GM12873 (cell line): ENCODE data around the gene DPF3.

Experiments used
- TF ChIP-seq, protein P1 (sequence below): IDR thresholded peaks from 2 replicates; pipeline ENCODE4 v1.5.1; 2012; ENCODE audit warnings: low read depth, mild to moderate bottlenecking, moderate library complexity, low read length, control low read depth; ENCODE audit not compliant: insufficient read depth; ENCODE audit errors: missing control alignments

Gene DPF3

DNA sequence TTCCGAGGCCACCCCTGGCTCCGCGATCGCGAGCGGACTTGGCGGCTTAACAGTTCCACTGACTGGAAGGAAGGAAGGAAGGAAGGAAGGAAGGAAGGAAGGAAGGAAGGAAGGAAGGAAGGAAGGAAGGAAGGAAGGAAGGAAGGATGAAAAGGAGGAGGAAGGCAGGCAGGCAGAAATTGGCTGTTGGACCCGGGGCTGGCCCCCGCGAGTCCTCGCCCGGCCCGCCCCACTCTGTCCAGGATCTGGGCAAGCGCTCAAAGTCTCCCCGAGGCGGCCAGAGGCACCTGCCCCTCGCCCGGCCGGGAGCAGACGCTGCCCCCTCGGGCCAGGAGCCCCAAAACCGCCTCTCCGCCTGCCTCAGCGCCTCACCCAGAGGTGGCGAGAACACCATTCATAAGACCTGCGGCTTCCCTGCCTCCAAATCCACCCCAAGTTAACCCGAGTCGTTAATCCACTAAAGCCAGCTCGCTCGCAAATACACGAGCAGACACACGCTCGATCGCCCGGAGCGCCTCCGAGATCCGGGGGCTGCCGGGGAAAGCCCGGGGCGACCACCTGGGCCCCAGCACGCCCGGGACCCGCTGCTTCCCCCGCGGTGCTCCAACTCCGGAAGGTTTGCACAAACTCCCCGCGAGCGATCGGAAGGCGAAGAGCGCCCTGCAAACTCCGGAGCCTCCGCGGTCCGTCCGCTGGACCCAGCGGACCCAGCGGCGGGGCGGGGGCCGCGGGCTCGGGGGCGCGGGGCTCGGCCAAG, 844 bp downstream of the DPF3 start:
- TF ChIP-seq, protein P1, sequence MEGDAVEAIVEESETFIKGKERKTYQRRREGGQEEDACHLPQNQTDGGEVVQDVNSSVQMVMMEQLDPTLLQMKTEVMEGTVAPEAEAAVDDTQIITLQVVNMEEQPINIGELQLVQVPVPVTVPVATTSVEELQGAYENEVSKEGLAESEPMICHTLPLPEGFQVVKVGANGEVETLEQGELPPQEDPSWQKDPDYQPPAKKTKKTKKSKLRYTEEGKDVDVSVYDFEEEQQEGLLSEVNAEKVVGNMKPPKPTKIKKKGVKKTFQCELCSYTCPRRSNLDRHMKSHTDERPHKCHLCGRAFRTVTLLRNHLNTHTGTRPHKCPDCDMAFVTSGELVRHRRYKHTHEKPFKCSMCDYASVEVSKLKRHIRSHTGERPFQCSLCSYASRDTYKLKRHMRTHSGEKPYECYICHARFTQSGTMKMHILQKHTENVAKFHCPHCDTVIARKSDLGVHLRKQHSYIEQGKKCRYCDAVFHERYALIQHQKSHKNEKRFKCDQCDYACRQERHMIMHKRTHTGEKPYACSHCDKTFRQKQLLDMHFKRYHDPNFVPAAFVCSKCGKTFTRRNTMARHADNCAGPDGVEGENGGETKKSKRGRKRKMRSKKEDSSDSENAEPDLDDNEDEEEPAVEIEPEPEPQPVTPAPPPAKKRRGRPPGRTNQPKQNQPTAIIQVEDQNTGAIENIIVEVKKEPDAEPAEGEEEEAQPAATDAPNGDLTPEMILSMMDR, result no peak

DNA sequence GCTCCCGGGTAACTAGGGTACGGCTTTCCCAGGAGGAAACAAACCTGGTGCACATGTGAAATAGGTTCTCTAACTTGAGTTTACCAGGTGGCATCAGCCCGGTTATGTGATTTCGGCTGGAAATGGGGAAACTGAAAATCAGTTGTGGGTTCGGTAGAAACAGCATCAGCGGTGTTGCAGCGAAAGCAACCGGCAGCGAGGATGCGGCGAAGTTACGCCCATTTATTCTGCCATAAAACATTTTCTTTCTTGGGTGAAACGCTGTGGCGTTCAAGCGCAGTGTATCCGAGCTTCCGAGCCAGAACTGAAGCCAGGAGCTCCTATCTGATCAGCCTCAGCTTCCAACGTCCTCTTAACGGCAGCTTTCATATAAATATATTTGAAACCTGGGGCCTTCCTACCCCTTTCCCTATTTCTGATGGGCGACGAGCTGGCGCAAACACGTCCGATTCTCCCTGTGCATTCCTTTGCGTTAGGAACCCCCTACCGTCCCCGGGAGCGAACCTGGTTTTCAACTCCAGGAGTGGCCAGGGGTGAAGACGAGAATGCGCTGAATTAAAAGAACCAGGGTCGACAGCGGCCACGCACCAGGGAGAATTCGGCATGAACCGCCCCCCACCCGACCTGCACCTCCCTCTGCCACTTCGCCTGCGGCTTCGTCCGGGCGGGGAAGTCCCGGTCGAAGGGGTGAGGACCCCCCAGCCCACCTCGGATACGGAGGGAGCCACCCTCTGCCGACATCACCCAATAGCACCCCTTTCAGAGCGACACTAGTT, 1.6 kb downstream of the DPF3 start:
- TF ChIP-seq, protein P1, result no peak

DNA sequence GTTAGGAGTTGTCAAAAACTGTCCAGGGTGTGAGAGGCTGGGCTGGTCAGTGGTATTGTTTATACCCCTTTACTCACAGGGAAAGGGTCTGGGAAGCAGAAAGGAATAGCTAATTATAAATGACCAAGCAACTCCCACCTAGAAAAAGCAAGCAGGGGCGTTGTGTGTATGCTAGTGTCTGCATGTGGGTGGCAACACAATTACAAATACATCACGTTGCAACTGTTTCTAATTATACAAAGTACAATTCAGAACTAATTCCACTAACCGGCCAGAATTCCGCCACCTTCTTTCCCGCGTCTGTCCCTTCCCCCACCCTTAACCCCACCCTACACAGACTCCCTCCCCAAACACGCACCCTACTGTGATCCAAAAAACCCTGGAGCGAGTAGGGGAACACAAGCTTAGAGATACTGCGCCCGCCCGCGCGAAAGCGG, 2.2 kb downstream of the DPF3 start:
- TF ChIP-seq, protein P1, result no peak

DNA sequence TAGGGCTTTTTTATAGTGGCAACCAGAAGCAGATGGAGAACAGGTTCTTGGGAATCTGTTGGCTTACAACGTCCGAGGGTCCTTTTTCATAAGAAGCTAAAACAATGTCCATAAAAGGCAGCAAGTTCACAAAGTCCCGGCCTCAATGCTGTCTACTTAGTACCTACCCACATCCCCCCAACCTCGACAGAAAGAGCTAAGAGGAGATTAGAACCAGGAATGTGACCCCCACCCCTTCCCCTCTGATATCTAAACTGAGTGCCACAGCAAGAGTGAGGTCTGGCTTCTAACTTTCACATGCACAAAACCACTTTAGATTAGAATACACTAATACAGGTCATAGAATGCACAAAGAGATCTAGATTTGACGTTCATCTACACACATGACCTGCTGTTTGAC, 4.5 kb downstream of the DPF3 start:
- TF ChIP-seq, protein P1, result no peak

DNA sequence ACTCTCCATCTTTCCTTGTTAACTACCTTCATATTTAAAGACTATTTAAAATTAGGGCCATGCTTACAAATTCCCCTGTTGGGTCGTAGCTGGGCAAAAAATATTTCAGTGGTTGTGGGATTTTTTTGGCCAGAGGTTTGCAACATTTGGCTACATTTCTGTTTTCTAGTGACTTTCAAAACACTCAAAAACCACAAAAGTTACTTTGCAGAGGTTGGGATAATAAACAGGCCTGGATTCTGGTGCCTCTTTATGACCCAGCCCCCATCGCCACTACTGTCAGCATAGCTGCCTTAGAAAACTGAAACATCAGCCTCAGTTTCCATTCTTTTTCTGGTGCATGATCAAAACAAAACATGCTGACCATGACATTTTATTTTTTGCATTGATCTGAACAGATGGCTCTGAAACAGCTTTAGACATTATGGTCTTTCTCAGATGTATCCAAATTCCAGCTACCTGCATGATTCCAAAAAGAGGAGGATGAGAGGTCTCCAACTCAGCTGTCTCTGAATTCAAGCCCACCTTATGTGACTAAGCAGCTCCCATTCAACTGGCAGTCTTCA, 5.2 kb downstream of the DPF3 start:
- TF ChIP-seq, protein P1, result no peak

DNA sequence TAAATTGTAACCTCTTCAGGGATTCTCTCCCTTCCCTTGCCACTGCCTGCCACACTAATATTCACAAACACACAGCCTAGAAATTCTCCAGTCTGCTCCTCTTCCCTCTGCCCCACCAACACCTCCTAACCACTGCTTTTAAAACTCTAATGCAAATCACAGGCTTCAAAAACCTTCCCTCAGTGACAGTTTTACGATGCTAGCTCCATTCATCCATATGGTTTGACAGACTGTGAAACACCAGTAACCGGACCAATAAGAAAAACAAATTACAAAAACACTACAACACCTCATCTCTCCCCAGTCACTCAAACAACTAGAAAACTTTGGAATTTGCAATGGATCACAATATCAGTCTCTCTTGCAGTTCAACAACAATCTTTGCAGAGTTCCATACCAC, 5.7 kb downstream of the DPF3 start:
- TF ChIP-seq, protein P1, result no peak

DNA sequence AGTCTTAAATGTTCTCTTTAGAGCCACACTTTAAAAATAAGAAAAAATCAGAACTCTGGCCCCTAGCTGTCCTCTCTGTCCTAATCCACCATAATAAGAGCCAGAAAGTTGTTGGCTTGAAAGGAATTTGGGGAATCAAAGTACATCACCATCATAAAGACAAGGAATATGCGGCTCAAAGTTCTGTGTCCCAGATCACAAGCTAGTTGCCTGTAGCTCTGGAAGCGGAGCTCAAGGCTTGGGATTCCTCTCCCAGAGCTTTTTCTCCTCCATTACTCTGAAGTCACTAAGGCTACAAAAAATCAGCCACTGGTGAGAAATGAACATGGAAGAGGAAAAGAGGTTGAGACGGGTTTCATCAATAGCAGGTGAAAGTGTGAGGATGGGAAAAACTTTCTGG, 6.4 kb downstream of the DPF3 start:
- TF ChIP-seq, protein P1, result no peak
